Measurements from ENCODE around the gene EYS.
"Not testable (repeated sequence)": the region's sequence is repeated elsewhere in the genome, so short reads cannot be mapped to it uniquely, and the experiment has no call there.

Gene EYS

DNA sequence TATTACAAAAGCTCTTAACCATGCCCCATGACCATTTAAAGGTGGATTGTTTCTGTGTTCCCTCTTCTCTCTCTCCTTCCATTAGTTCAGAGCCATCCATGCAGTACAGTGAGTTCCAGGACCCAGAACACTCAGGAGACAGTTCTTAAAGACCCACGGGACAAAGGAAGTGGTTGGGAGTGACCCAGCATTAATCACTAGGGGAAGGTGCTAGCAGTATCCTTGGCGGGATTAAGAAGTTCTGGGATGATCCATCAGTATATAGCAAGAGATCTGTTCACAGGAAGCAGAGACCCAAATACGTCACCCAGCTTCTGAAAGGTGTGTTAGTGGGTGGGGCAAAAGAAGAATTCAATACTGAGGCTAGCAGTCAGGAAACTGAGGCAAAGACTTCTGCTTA lies 1917.3 kb downstream of the EYS start:
- Mint-ChIP-seq H3K4me3 (no peak overlapping the region), H3K27ac (no peak overlapping the region), H3K27me3 (no peaks in the 10 kb centered on the region), H3K9me3 (no peaks in the 10 kb centered on the region), H3K4me1 (no peaks in the 10 kb centered on the region), H3K36me3 (no peaks in the 10 kb centered on the region)
- CTCF ChIA-PET, result no interaction called here
- DNase-seq, result no peak

DNA sequence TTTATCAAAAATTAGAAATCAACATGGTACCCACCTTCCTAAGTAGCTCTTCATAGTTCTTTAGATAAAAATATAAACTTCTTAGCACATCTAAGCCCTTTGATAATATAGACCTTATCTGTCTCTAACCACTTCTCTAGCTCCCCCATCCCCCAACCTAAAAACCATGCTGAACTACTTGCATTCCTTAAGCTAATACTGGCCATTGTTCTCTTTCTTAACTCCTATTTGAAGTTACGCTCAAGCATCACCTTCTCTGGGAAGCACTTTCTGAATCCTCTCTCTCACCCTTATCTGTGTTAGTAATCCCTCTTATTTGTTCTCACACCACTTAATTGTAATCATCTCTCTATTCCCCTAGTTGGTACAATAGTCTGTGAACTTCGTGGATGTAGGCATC lies 1918.5 kb downstream of the EYS start:
- DNase-seq, result no peak
- H3K27ac Mint-ChIP-seq, result no peak overlapping the region
- H3K4me3 Mint-ChIP-seq, result no peak overlapping the region
- H3K9me3 Mint-ChIP-seq, result no peaks in the 10 kb centered on the region
- H3K4me1 Mint-ChIP-seq, result no peaks in the 10 kb centered on the region
- CTCF ChIA-PET, result no interaction called here
- no peaks in the 10 kb centered on the region for H3K36me3 Mint-ChIP-seq
- no peaks in the 10 kb centered on the region for H3K27me3 Mint-ChIP-seq

- no peaks in the 10 kb centered on the region for H3K9me3 Mint-ChIP-seq
- no peak overlapping the region for H3K27ac Mint-ChIP-seq
- H3K27me3 Mint-ChIP-seq, result no peaks in the 10 kb centered on the region
- H3K4me1 Mint-ChIP-seq, result no peaks in the 10 kb centered on the region
- no peaks in the 10 kb centered on the region for H3K36me3 Mint-ChIP-seq
- CTCF ChIA-PET, result interaction anchor here (1.0 kb wide), 1 partner anchor 189 kb away, joined by 3 read pairs; no protein-coding TSS in a partner anchor
- no peak for DNase-seq
- H3K4me3 Mint-ChIP-seq, result no peak overlapping the region
Measured at GRCh38 chr6:63787021-63787420, 1920.0 kb downstream of the EYS start.

- Mint-ChIP-seq H3K4me3 (no peak overlapping the region), H3K27ac (no peak overlapping the region), H3K9me3 (no peaks in the 10 kb centered on the region), H3K36me3 (no peaks in the 10 kb centered on the region), H3K27me3 (no peaks in the 10 kb centered on the region), H3K4me1 (no peaks in the 10 kb centered on the region)
- CTCF ChIA-PET, result interaction anchor here (1.2 kb wide), 1 partner anchor 20 kb away, joined by 3 read pairs; no protein-coding TSS in a partner anchor
- DNase-seq, result no peak
Measured at GRCh38 chr6:63785006-63785405, 1922.0 kb downstream of the EYS start.

- H3K27ac Mint-ChIP-seq, result no peak overlapping the region
- peaks cover 2% of the 10 kb centered on the region for H3K9me3 Mint-ChIP-seq
- CTCF ChIA-PET, result interaction anchor here (0.6 kb wide), 1 partner anchor 19 kb away, joined by 3 read pairs; no protein-coding TSS in a partner anchor
- H3K4me1 Mint-ChIP-seq, result no peaks in the 10 kb centered on the region
- DNase-seq, result no peak
- H3K27me3 Mint-ChIP-seq, result no peaks in the 10 kb centered on the region
- H3K36me3 Mint-ChIP-seq, result no peaks in the 10 kb centered on the region
- no peak overlapping the region for H3K4me3 Mint-ChIP-seq
Measured at GRCh38 chr6:63783096-63783495, 1923.9 kb downstream of the EYS start.

- no peak overlapping the region for H3K27ac Mint-ChIP-seq
- no peak overlapping the region for H3K4me3 Mint-ChIP-seq
- CTCF ChIA-PET, result no interaction called here
- H3K27me3 Mint-ChIP-seq, result peaks cover 7% of the 10 kb centered on the region
- DNase-seq, result no peak
- H3K9me3 Mint-ChIP-seq, result peaks cover 2% of the 10 kb centered on the region
- H3K36me3 Mint-ChIP-seq, result no peaks in the 10 kb centered on the region
- H3K4me1 Mint-ChIP-seq, result no peaks in the 10 kb centered on the region
Measured at GRCh38 chr6:63774961-63775360, 1932.1 kb downstream of the EYS start.

GRCh38 chr6:63773200-63773599 lies 1933.8 kb downstream of the EYS start:
- Mint-ChIP-seq H3K36me3 (no peaks in the 10 kb centered on the region), H3K4me3 (no peak overlapping the region), H3K27ac (no peak overlapping the region), H3K9me3 (no peaks in the 10 kb centered on the region), H3K27me3 (peaks cover 7% of the 10 kb centered on the region), H3K4me1 (no peaks in the 10 kb centered on the region)
- no peak for DNase-seq
- CTCF ChIA-PET, result interaction anchor here (1.1 kb wide), 1 partner anchor 10 kb away, joined by 4 read pairs; no protein-coding TSS in a partner anchor

DNA sequence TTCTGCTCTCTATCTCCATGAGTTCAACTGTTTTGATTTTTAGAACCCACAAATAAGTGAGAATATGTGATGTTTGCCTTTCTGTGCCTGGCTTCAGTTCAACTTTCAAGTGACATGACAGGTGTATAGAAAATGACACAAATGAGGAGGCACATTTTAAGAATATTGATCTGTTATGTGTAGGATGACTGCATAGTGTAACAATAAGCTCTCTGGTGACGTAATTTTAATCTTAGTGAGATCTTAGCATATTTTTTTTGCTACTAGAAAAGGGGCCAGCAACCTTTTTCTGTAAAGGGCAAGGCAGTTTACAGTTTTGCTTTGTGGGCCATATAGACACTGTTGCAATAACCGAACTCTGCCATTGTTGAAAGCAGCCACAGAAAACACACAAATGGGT lies 1941.2 kb downstream of the EYS start:
- H3K36me3 Mint-ChIP-seq, result no peaks in the 10 kb centered on the region
- CTCF ChIA-PET, result interaction anchor here (5.1 kb wide), 1 partner anchor 168 kb away, joined by 54 read pairs; no protein-coding TSS in a partner anchor

DNA sequence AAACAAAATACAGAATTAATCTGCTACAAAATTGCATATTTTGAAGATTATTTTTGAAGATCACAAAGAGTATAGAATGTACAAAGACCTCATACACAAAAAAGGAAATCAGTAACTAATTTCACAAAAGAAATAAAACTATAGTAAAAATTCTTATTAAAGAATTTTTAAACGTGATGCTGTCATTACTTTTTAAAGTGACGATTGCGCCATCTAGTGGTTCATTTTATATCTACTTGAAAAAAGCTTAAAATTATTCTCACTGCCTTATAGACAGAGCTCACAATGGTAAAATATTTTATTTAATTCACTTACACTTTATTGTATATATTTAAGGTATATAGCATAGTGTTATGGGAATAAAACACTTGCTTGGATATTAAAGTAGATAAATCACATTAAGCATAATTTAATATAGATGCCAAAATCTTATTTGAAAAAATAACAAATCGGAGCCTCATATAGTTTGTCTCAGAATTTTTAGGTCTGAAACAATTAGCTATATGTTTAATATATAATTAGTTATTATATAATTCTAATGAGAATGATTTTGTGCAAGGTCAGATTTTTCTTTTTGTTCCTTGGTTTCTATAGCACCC lies 1942.6 kb downstream of the EYS start:
- Mint-ChIP-seq H3K27ac (no peak overlapping the region), H3K27me3 (peaks cover 12% of the 10 kb centered on the region), H3K4me3 (no peak overlapping the region), H3K9me3 (no peaks in the 10 kb centered on the region), H3K4me1 (no peaks in the 10 kb centered on the region), H3K36me3 (no peaks in the 10 kb centered on the region)
- CTCF ChIA-PET, result interaction anchor here (0.6 to 5.1 kb wide), 13 partner anchors 11 to 415 kb away, joined by 3 to 54 read pairs (median 4); no protein-coding TSS in a partner anchor
- no peak for DNase-seq

More for the DNA sequence above, 1941.2 kb downstream of the EYS start:
- DNase-seq, result no peak
- Mint-ChIP-seq H3K27ac (no peak overlapping the region), H3K9me3 (no peaks in the 10 kb centered on the region), H3K4me1 (no peaks in the 10 kb centered on the region), H3K4me3 (no peak overlapping the region), H3K27me3 (peaks cover 12% of the 10 kb centered on the region)

DNA sequence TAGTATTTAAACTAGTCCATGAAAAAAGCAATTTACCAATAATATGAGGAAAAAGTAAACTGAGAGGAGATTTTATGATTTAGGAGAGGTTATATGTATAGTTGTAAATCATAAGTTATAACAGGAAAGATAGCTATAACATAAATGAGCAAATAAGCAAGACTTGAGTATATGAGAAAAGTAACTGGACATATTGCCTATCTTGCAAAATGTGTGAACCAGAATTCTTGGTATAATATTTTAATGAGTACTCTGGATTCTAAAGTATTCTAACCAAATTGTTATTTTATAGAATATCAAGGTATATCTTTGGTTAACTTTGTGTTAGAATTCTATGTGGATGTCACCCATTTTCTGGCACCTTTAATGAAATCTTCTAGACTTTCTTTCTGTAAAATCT lies 1946.8 kb downstream of the EYS start:
- Mint-ChIP-seq H3K4me3 (no peak overlapping the region), H3K27me3 (peaks cover 8% of the 10 kb centered on the region), H3K9me3 (peaks cover 20% of the 10 kb centered on the region), H3K27ac (no peak overlapping the region), H3K36me3 (peaks cover 3% of the 10 kb centered on the region), H3K4me1 (no peaks in the 10 kb centered on the region)
- DNase-seq, result no peak
- CTCF ChIA-PET, result interaction anchor here (0.6 kb wide), 1 partner anchor 405 kb away, joined by 4 read pairs; no protein-coding TSS in a partner anchor

GRCh38 chr6:63759605-63760105 lies 1947.4 kb downstream of the EYS start:
- no peak overlapping the region for H3K4me3 Mint-ChIP-seq
- peaks cover 8% of the 10 kb centered on the region for H3K27me3 Mint-ChIP-seq
- peaks cover 20% of the 10 kb centered on the region for H3K9me3 Mint-ChIP-seq
- H3K27ac Mint-ChIP-seq, result no peak overlapping the region
- H3K4me1 Mint-ChIP-seq, result no peaks in the 10 kb centered on the region
- DNase-seq, result no peak
- peaks cover 3% of the 10 kb centered on the region for H3K36me3 Mint-ChIP-seq
- CTCF ChIA-PET, result no interaction called here

DNA sequence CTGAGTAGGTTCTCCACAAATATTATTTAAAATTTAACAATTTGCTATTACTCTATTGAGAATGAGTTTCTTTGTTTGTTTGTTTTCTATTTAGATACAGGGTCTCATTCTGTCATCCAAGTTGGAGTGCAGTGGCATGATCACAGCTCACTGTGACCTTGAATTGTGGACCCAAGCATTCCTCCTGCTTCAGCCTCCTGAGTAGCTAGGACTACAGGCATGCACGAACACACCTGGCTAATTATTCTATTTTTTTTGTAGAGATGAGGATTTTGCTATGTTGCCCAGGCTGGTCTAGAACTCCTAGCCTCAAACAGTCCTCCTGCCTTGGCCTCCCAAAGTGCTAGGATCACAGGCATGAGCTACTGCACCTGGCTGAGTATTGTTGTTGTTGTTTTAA lies 1949.2 kb downstream of the EYS start:
- no peak overlapping the region for H3K27ac Mint-ChIP-seq
- CTCF ChIA-PET, result interaction anchor here (1.1 to 2.3 kb wide), 2 partner anchors 160 to 405 kb away, joined by 4 to 6 read pairs; no protein-coding TSS in a partner anchor
- H3K36me3 Mint-ChIP-seq, result peaks cover 3% of the 10 kb centered on the region

GRCh38 chr6:63757275-63757674 lies 1949.8 kb downstream of the EYS start:
- H3K27me3 Mint-ChIP-seq, DNase-seq, H3K27ac Mint-ChIP-seq, H3K4me1 Mint-ChIP-seq, H3K4me3 Mint-ChIP-seq, H3K36me3 Mint-ChIP-seq: not testable (repeated sequence)
- CTCF ChIA-PET, result interaction anchor here (1.1 to 2.3 kb wide), 2 partner anchors 159 to 405 kb away, joined by 4 to 6 read pairs; no protein-coding TSS in a partner anchor
- H3K9me3 Mint-ChIP-seq, result peaks cover 23% of the 10 kb centered on the region

More for the DNA sequence above, 1949.2 kb downstream of the EYS start:
- H3K27me3 Mint-ChIP-seq, result peaks cover 5% of the 10 kb centered on the region
- H3K4me1 Mint-ChIP-seq, result no peaks in the 10 kb centered on the region
- peaks cover 23% of the 10 kb centered on the region for H3K9me3 Mint-ChIP-seq
- no peak for DNase-seq
- H3K4me3 Mint-ChIP-seq, result no peak overlapping the region

DNA sequence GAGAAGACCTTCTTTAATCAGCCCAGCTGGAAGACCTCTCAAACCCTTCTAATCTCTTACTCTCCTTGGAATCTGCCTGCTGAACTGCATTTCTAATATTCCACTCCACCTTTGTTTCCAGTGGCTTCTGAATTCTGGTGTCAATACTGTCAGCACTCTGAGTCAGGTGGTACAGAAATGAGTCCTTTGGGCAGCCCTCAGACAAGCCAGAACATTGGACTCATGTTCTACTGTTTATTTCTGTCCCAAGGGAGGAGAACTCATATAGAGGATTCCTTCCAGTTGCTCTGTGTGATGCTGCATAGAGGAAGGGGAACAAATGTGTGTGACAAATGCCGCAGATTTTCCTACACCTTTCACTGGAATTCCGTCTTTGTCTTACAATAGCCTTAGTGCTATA lies 1956.6 kb downstream of the EYS start:
- Mint-ChIP-seq H3K27me3 (no peaks in the 10 kb centered on the region), H3K4me3 (no peak overlapping the region), H3K27ac (no peak overlapping the region), H3K36me3 (no peaks in the 10 kb centered on the region), H3K4me1 (no peaks in the 10 kb centered on the region), H3K9me3 (peaks cover 12% of the 10 kb centered on the region)
- DNase-seq, result no peak
- CTCF ChIA-PET, result no interaction called here

- CTCF ChIA-PET, result no interaction called here
- no peaks in the 10 kb centered on the region for H3K36me3 Mint-ChIP-seq
- H3K4me3 Mint-ChIP-seq, result no peak overlapping the region
- H3K27ac Mint-ChIP-seq, result no peak overlapping the region
- H3K4me1 Mint-ChIP-seq, result no peaks in the 10 kb centered on the region
- DNase-seq, result no peak
- H3K9me3 Mint-ChIP-seq, result peaks cover 8% of the 10 kb centered on the region
- no peaks in the 10 kb centered on the region for H3K27me3 Mint-ChIP-seq
Measured at GRCh38 chr6:63745784-63746183, 1961.2 kb downstream of the EYS start.

All from activated naive CD4-positive, alpha-beta T cell treated with anti-CD3 and anti-CD28 coated beads, Interleukin-2, amount 10 ng/mL, durations not matched to agents 7 days and 5 days (primary cell).